MM.1S (cell line): Measurements from ENCODE around the gene GPR107.

ENCODE experiments used
- DNase-seq: peaks from one replicate; pipeline ENCODE4 v3.0.0-alpha.2; 2015
- H2AFZ ChIP-seq: fragments of 300-600 bp; sonication (generic); 2 replicates; pipeline ENCODE4 v1.6.0; 2016; ENCODE audit warnings: antibody characterized with exemption, low read length
- H3F3A ChIP-seq: fragments of 300-600 bp; sonication (generic); 2 replicates; pipeline ENCODE4 v1.6.1; 2016; ENCODE audit warnings: mild to moderate bottlenecking, antibody characterized with exemption, low read length, moderate library complexity, mixed read lengths; ENCODE audit not compliant: insufficient read depth
- H3K27ac ChIP-seq: fragments of 300-600 bp; sonication (generic); 2 replicates; pipeline ENCODE4 v1.5.1; 2016; ENCODE audit warnings: mild to moderate bottlenecking, low read length
- H3K27me3 ChIP-seq: fragments of 300-600 bp; sonication (generic); replicated peaks from 2 replicates; pipeline ENCODE4 v1.6.0; 2016; ENCODE audit warnings: low read length; ENCODE audit not compliant: insufficient read depth
- H3K36me3 ChIP-seq: fragments of 300-600 bp; sonication (generic); replicated peaks from 2 replicates; pipeline ENCODE4 v1.6.1; 2016; ENCODE audit warnings: mild to moderate bottlenecking, low read length, mixed read lengths; ENCODE audit not compliant: insufficient read depth
- H3K4me1 ChIP-seq: fragments of 300-600 bp; sonication (generic); 2 replicates; pipeline ENCODE4 v1.6.1; 2016; ENCODE audit warnings: low read length, mixed read lengths
- H3K4me2 ChIP-seq: fragments of 300-600 bp; sonication (generic); 2 replicates; pipeline ENCODE4 v1.6.0; 2016; ENCODE audit warnings: low read depth, low read length
- H3K4me3 ChIP-seq: fragments of 300-600 bp; sonication (generic); 2 replicates; pipeline ENCODE4 v1.5.1; 2016; ENCODE audit warnings: low read length, mixed read lengths
- H3K79me2 ChIP-seq: fragments of 300-600 bp; sonication (generic); 2 replicates; pipeline ENCODE4 v1.6.1; 2016; ENCODE audit warnings: mixed run types, low read length, mixed read lengths
- H3K9ac ChIP-seq: fragments of 300-600 bp; sonication (generic); 2 replicates; pipeline ENCODE4 v1.6.1; 2016; ENCODE audit warnings: low read length, mixed read lengths
- H3K9me2 ChIP-seq: fragments of 300-600 bp; sonication (generic); replicated peaks from 2 replicates; pipeline ENCODE4 v1.6.1; 2016; ENCODE audit warnings: mild to moderate bottlenecking, low read length, mixed read lengths; ENCODE audit not compliant: insufficient read depth
- H3K9me3 ChIP-seq: fragments of 300-600 bp; sonication (generic); replicated peaks from 2 replicates; pipeline ENCODE4 v1.6.1; 2016; ENCODE audit warnings: mild to moderate bottlenecking, low read length, mixed read lengths; ENCODE audit not compliant: insufficient read depth
- H4K20me1 ChIP-seq: fragments of 300-600 bp; sonication (generic); 2 replicates; pipeline ENCODE4 v1.6.1; 2016; ENCODE audit warnings: mild to moderate bottlenecking, low read length, moderate library complexity, mixed read lengths; ENCODE audit not compliant: insufficient read depth
- EZH2 ChIP-seq: fragments of 300-600 bp; sonication (generic); optimal IDR thresholded peaks from 2 replicates; pipeline ENCODE3; 2017; ENCODE audit warnings: low read depth, mild to moderate bottlenecking, antibody characterized with exemption, low read length, mixed read lengths
- EZH2phosphoT487 ChIP-seq: fragments of 300-600 bp; sonication (generic); IDR thresholded peaks from 2 replicates; pipeline ENCODE4 v1.6.1; 2018; ENCODE audit warnings: antibody characterized with exemption, low read length
- TF ChIP-seq, protein P1 (sequence below): fragments of 300-600 bp; sonication (generic); IDR thresholded peaks from 2 replicates; pipeline ENCODE4 v1.5.1; 2016; ENCODE audit warnings: antibody characterized with exemption, low read length, mixed read lengths

GPR107 gene

DNA sequence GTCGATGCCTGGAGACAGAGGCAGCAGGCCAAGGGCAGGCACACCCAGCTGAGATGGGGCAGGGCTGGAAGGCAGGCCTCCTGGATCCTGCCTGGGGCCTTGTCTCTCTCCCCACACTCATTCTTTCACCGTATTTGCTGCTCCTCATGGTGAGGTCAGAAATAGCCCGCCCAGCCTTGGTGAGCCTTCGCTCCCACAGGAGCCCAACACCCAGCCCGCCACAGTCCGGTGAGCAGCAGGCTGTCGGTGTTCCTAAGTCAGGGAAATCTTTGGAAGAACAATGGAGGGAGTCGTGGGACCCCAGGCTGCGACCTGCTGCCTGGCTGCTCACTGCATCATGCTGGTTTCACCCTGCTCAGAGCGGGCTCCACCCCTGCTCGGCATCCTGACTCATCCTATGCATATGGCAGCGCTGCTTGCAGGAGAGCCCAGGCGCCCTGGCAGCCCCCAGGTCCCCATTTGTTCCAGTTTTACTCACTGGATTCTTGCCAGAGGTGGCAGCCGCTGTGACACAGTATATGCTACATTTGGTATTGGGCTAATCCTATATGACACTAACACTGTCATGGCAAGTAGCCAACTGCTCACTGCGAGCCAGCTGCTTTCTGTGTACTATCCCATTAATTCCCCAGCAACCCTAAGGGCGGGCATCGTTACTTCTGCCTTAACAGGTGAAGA is 65.3 kb downstream of the GPR107 start:
- TF ChIP-seq, protein P1, sequence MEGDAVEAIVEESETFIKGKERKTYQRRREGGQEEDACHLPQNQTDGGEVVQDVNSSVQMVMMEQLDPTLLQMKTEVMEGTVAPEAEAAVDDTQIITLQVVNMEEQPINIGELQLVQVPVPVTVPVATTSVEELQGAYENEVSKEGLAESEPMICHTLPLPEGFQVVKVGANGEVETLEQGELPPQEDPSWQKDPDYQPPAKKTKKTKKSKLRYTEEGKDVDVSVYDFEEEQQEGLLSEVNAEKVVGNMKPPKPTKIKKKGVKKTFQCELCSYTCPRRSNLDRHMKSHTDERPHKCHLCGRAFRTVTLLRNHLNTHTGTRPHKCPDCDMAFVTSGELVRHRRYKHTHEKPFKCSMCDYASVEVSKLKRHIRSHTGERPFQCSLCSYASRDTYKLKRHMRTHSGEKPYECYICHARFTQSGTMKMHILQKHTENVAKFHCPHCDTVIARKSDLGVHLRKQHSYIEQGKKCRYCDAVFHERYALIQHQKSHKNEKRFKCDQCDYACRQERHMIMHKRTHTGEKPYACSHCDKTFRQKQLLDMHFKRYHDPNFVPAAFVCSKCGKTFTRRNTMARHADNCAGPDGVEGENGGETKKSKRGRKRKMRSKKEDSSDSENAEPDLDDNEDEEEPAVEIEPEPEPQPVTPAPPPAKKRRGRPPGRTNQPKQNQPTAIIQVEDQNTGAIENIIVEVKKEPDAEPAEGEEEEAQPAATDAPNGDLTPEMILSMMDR, result no peak
- TF ChIP-seq EZH2 (no peak), EZH2phosphoT487 (no peak)
- Histone ChIP-seq H4K20me1 (no peaks in the 10 kb centered on the region), H3K4me2 (no peak overlapping the region), H3K27ac (no peak overlapping the region), H3K9ac (no peak overlapping the region), H2AFZ (no peak overlapping the region), H3K4me1 (no peaks in the 10 kb centered on the region), H3K27me3 (no peaks in the 10 kb centered on the region), H3K9me2 (no peaks in the 10 kb centered on the region), H3K79me2 (no peaks in the 10 kb centered on the region), H3K9me3 (no peaks in the 10 kb centered on the region), H3K4me3 (no peak overlapping the region), H3K36me3 (no peaks in the 10 kb centered on the region), H3F3A (no peaks in the 10 kb centered on the region)
- no peak for DNase-seq

DNA sequence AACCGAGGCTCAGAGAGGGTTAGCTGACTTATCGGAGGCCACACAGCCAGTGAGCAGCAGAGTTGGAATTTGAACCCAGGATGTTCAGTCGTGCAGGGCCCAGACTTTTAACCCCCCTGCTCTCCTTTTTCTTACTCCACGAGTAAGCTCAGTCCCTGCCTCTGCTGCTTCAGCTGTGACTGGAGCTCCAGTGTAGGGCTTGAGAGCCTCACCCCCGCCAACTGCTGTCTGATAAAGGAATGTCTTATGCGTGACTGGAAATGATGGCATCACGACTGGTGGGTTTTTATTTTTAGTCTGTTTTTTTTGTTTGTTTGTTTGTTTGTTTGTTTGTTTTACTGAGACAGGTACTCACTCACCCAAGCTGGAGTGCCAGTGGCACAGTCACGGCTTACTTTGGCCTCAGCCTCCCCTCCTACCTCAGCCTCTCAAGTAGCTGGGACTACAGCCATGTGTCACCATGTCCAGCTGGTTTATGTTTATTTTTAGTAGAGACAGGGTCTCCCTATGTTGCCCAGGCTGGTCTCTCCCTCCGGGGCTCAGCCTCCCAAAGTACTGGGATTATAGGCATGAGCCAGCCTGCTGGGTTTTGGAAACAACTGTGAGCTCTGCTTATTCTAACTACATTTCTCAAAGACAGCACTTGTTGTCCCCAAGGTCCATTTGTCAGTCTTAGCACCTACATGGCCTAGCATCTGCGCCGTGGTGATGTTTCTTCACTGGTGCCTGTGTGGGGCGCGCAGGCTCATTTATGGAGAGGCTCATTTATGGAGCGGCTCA is 66.0 kb downstream of the GPR107 start:
- H3K27me3 ChIP-seq, result no peaks in the 10 kb centered on the region
- no peak overlapping the region for H2AFZ ChIP-seq
- no peaks in the 10 kb centered on the region for H3K9me2 ChIP-seq
- no peak for DNase-seq
- no peaks in the 10 kb centered on the region for H3F3A ChIP-seq
- H3K79me2 ChIP-seq, result no peaks in the 10 kb centered on the region
- H3K9ac ChIP-seq, result no peak overlapping the region
- no peak overlapping the region for H3K27ac ChIP-seq
- H3K9me3 ChIP-seq, result no peaks in the 10 kb centered on the region
- no peaks in the 10 kb centered on the region for H3K36me3 ChIP-seq
- H3K4me2 ChIP-seq, result no peak overlapping the region
- no peak overlapping the region for H3K4me3 ChIP-seq
- no peaks in the 10 kb centered on the region for H3K4me1 ChIP-seq
- H4K20me1 ChIP-seq, result no peaks in the 10 kb centered on the region
- TF ChIP-seq EZH2phosphoT487, result no peak
- TF ChIP-seq, protein P1, result no peak
- TF ChIP-seq EZH2, result no peak

DNA sequence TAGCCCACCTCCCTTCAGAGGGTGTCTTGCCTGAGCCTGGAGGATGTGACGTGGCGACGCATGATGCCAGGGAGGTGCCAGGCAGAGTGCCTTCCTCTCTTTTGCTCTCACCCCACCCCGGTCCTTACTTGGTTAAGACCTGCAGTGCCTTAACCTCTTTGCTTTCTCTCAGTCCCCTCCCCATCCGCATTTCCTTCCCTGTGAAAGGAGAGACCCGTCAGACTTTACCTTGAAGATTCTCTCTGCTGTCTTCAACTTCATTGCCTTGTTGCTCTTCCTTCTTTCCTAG is 66.5 kb downstream of the GPR107 start:
- Histone ChIP-seq H4K20me1 (no peaks in the 10 kb centered on the region), H3K4me2 (no peak overlapping the region), H3K36me3 (no peaks in the 10 kb centered on the region), H3K9ac (no peak overlapping the region), H3F3A (no peaks in the 10 kb centered on the region), H3K4me1 (no peaks in the 10 kb centered on the region), H2AFZ (no peak overlapping the region), H3K27me3 (no peaks in the 10 kb centered on the region), H3K9me2 (no peaks in the 10 kb centered on the region), H3K27ac (no peak overlapping the region), H3K79me2 (no peaks in the 10 kb centered on the region), H3K4me3 (no peak overlapping the region), H3K9me3 (no peaks in the 10 kb centered on the region)
- no peak for DNase-seq
- TF ChIP-seq EZH2phosphoT487, result no peak
- TF ChIP-seq EZH2, result no peak
- TF ChIP-seq, protein P1, result no peak
